ENCODE data around the gene BTK.
A peak's percentile ranks its signal among the peaks of the same experiment; 100 is the strongest.

BTK gene

GRCh38 chrX:101385795-101386541 lies at the start of gene BTK:
TSS of gene BTK (minus strand) at chrX:101386191. CDS start at chrX:101375284, 10,907 bp downstream.
- DNase-seq (ENCODE audit: low read depth in 2 of 2): no peak

DNA sequence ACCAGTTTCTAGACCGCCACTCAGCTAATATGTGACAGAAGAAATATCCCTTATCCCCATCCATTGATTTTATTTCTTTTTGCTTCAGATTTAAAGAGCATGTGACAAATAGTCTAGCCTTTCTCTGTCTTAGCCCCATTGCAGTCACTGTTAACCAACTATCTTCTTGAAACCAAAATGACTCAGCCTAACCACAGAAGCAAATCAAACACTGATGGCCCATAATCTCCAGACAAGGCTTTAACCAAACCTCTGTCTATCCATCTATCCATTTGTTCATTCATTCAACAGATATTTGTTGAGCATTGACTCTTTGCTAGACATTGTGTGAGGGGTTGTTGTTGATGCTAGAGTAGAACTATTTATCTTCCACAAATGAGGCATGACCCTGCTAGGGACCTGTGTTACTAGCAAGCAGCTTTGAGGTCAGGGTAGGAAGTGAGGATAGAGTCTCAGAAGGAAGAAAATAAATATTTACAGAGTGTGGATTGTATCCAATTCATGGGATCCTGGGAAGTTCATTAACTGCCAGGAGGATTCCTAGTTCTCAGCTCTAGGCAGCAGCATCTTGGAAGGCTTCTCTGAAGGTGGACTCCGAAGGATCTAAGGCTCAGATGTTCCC lies 44.6 kb upstream of the BTK start:
- no peak for DNase-seq (ENCODE audit: low read depth in 2 of 2)

DNA sequence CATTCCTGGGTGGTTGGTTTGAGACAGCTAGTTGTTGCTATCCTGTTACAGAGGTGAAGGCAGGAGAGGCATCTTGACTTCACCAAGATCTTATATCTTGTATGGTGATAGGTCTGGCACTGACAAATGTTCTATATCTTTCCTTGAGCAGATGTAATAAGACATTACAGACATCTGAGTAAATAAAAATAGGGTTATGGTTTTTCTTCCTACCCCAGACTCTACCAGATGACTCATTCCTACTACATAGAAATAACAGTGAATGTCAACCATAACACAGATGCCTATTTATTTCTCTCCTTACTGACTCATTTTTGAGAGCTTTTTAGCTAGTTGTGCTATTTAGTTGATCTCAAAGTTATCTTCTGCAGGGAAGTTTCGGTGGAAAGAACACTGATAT lies 43.9 kb upstream of the BTK start:
- no peak for DNase-seq (ENCODE audit: low read depth in 2 of 2)

GRCh38 chrX:101427954-101428353 lies 42.0 kb upstream of the BTK start:
- no peak for DNase-seq (ENCODE audit: low read depth in 2 of 2)

DNA sequence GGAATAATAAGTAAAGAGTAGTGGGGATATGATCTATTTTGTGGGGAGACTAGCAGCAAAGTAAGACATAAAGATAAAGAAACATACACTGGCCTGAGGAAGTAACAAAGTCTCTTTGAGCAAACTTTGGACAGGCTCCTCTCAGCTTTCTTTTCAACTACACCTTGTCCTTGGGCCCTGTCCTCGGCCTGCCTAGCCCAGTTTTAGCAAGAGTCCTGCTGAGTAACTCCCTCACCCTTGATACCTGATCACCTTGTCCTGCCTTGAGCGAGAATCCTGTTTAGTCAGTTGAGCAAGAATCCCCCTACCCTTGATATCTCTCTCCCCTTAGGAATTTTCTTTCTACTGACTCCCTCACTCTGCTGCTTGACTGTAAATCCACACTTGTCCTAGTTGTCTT lies 33.5 kb upstream of the BTK start:
- no peak for DNase-seq (ENCODE audit: low read depth in 2 of 2)

DNA sequence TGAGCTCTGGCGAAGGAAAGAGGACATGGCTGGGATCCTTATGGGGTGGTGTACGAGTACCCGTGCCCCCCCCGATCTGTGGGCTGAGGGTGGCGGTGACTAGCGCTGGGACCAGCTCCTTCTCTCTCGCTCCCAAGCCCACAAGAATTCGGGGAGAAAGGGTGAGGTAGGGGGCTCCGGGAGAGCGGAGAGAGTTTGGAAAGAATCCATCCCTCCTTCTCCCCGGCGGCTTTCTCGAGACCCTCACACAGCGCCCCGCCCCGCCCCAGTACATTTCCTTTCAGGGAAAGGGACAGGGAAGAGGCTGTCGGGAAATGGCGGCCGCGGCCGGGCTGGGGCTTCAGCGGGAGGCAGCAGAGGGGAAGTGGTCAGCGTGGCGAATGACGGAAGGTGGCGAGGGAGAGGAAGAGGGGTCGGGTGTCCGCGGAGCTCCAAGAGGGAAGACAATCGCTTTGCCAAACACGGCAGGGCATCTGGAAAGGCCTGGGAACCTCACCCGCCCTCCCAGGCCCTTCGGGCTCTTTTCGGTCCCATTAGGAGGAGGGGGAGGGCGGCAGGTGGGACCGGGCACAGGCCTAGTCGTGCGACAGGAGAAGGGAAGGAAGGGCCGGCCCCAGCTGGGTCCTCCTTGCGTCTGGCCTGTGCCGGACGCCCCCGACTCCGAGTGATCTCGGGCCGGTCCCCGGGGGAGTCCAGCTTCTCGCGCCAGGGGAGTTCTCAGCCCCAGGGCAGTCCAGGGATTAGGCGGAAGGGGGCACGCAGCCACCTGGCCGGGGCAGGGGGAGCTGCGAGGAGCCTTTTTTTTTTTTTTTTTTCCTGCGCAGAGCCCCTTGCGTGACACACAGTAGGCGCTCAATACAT lies 32.2 kb upstream of the BTK start:
- peak in 1 of 2 donors; percentile 17 for DNase-seq (ENCODE audit: low read depth in 2 of 2)

- no peak for DNase-seq (ENCODE audit: low read depth in 2 of 2)
Measured at GRCh38 chrX:101417190-101417589, 31.2 kb upstream of the BTK start.

DNA sequence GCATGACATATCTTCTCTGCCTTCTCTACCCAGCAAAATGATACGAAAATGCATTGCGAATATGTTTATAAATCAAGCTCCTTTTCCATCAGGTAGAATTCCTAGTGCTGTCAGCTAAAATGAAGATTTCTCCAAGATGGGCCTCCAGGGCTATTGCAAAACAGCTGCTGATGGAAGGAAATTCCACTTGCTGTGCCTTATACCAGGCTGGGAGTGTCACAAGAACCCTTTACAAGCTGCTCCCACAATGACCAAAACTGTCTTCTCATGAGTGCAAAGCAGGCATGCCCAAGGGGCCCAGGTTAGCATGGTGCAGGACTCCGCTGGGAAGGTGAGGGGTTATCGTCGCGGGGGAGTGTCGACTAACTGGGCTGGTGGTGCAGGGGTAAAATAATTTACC lies 30.7 kb upstream of the BTK start:
- DNase-seq (ENCODE audit: low read depth in 2 of 2): no peak

DNA sequence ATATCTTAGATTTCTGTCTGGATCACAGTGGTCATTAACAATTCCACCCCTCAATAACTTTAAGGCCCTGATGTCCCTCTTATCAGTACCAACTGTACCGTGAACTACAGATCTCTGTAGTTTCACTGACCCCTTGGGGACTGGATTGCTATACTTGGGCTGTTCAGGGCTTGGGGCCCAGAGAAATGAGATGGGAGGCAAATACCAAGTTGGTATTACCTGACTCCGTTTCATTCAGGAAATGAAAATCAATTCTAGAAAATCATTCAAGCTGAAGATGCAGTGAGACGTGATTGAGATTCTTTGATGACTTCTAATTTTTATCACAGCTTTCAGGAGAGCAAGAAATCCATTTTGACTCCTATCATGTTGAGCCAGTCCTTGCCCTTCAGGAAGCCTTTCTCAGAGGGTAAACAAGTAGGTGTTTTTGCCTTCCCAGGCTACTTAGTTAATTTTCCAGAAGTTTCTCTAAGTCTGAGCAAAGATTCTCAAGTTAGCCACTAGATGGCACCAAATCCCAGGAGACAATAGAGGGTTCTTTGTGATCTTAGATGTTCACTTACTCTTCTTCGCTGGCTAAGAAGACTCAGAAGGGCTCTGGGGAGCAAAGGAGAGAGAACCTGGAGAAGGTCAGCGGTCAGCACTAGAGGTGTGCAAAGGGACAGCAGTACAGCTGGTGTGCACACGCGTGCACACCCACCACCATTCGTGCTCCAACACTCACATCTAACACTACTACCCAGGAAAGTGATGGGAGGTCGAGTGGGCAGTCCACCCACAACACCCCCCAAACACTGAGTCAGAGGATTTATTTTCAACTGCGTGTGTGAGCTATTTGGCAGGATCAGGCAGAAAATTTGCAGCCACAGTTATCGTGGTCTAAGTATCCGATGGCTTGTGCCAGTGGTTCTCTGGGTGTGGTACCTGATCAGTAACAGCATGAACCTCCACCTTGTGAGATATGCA lies 29.5 kb upstream of the BTK start:
- DNase-seq (ENCODE audit: low read depth in 2 of 2): no peak

GRCh38 chrX:101411984-101412383 lies 26.0 kb upstream of the BTK start:
- no peak for DNase-seq (ENCODE audit: low read depth in 2 of 2)

DNA sequence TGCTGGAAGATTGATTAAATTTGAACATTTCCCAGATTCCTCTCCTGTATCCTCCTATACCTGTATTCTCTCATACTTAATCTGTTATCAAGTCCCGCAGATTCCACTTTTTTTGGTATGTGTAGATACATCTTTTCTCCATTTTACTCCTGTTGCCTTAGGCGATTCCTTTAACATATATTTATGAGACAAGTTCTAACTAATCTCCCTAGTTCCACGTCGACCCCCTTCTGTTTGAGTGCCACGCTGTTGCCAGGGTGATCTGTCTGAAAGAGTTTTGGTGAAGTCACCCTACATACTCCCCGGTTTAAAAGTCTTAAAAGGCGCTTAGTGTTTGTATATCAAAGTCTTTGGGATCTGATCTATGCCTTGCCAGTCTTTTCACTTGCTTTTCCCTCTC lies 24.5 kb upstream of the BTK start:
- DNase-seq (ENCODE audit: low read depth in 2 of 2): no peak

DNA sequence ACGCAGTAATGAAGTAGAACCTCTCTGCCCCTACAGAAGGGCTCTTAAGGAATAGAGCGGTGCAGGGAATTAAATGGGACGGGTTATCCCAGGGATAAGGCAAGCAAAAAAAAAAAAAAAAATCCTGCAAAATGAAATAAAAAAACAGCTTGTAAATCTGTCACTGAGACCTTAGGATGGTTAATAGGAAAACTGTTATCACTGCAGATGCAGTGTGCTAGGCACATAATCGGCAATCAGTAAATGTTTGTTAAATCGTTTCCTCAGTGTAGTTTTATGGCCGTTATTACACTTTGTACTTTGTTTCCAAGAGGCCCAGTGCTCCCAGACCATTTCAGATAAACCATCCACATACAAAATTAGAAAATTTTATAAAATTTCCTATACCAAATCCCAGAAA lies 23.1 kb upstream of the BTK start:
- DNase-seq (ENCODE audit: low read depth in 2 of 2): no peak

DNA sequence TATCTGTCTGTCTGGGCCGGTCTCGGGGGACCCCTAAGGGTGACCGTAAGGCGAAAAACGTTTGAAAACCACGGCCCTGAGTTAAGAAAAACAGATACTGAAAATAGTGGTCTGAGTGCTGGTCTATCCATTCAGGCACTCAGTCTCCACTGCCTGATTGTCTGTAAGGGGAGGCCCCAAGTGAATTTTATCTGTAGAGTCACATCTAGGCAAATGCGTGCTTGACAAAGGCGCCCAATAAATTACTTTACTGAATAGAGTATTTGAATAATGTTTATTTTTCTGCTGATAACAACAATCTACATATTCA lies 22.5 kb upstream of the BTK start:
- DNase-seq (ENCODE audit: low read depth in 2 of 2): no peak

- DNase-seq (ENCODE audit: low read depth in 2 of 2): peak; percentile 64 to 77
Measured at GRCh38 chrX:101407748-101408531, 21.9 kb upstream of the BTK start, which contains the start of the genes GLA and HNRNPH2. TSS of gene GLA (minus strand) at chrX:101407925. CDS start at chrX:101407903, 22 bp downstream. TSS of gene HNRNPH2 (plus strand) at chrX:101408222. CDS start at chrX:101411989, 3,767 bp downstream.

GRCh38 chrX:101407167-101407747 lies 21.3 kb upstream of the BTK start:
- no peak for DNase-seq (ENCODE audit: low read depth in 2 of 2)

- no peak for DNase-seq (ENCODE audit: low read depth in 2 of 2)
Measured at GRCh38 chrX:101399825-101400224, 13.8 kb upstream of the BTK start.

DNA sequence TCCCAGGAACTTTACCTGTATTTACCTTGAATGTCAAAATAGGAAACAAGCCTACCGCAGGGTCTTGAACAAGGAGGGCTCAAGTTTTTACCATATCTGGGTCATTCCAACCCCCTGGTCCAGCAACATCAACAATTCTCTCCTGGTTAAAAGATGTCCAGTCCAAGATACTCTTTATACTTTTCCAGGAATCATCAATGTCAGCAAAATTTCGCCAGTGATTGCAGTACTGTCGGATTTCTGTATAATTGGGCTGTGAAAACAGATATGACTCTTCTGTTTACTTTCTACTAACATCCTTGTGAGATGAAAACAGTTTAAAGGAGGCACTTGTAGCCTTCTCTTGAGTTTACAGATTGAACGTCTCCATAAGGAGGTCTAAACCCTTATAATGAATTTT lies 12.7 kb upstream of the BTK start:
- no peak for DNase-seq (ENCODE audit: low read depth in 2 of 2)

DNA sequence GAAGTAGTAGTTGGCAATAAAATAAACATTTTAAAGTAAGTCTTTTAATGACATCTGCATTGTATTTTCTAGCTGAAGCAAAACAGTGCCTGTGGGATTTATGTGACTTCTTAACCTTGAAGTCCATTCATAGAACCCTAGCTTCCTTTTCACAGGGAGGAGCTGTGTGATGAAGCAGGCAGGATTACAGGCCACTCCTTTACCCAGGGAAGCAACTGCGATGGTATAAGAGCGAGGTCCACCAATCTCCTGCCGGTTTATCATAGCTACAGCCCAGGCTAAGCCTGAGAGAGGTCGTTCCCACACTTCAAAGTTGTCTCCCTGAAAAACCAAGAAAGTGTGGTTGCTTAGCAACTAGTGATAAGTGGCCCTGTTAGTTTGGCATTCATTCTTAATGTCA lies 11.8 kb upstream of the BTK start:
- no peak for DNase-seq (ENCODE audit: low read depth in 2 of 2)

DNA sequence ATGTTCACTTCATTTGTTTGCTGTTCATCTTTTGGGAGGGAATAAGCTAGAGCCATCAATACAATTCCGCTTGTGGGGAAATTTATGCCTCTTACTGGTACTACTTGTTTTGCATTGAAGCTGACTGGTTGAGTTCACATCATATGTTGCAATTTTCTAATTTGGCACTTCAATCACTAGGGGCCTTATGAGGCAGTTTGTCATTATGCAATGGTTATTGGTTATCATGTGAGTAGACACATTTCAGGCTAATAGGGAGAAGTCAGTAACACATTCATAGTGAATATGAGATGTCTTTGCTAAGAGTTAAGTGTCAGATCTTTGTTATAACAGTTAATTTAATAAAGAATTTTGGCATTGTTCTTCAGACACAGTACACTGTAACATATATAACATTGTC lies 9.8 kb upstream of the BTK start:
- no peak for DNase-seq (ENCODE audit: low read depth in 2 of 2)

- DNase-seq (ENCODE audit: low read depth in 2 of 2): no peak
Measured at GRCh38 chrX:101394372-101394771, 8.4 kb upstream of the BTK start.
